Measurements from ENCODE around the gene UBTD1.

DNA sequence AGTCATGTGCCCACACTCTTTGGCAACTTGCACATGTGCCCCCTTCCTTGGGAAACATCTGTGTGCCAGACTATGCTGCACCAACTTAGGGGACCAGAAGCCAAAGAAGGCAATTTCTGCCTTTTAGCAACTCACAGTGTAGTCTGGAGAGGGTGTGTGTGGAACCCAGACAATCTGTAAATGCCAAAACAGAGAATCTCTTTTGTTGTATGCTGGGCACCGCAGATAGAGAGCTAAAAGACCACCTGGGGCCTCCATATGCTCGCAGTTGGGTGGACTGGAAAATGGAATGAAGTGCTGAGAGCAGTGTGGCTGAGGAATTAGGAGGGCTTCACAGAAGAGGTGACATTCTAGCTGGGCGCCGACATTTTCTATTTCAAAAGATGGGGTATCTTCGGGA lies 26.4 kb downstream of the UBTD1 start:
- TF ChIP-seq, protein P1, sequence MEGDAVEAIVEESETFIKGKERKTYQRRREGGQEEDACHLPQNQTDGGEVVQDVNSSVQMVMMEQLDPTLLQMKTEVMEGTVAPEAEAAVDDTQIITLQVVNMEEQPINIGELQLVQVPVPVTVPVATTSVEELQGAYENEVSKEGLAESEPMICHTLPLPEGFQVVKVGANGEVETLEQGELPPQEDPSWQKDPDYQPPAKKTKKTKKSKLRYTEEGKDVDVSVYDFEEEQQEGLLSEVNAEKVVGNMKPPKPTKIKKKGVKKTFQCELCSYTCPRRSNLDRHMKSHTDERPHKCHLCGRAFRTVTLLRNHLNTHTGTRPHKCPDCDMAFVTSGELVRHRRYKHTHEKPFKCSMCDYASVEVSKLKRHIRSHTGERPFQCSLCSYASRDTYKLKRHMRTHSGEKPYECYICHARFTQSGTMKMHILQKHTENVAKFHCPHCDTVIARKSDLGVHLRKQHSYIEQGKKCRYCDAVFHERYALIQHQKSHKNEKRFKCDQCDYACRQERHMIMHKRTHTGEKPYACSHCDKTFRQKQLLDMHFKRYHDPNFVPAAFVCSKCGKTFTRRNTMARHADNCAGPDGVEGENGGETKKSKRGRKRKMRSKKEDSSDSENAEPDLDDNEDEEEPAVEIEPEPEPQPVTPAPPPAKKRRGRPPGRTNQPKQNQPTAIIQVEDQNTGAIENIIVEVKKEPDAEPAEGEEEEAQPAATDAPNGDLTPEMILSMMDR (IDR thresholded peaks at IDR 0.05 in 8 of 11, conservative IDR thresholded peaks at IDR 0.05 in 3 of 11): no peak
- TF ChIP-seq POLR2A (IDR thresholded peaks at IDR 0.05): no peak

All from spleen (tissue), 7 donors.